Measurements from ENCODE around the gene EBPL. TPM values are rescaled to one million over a fixed set of nuclear protein-coding genes. Genes with fewer than 3 reads are reported as not detected.

EBPL gene
- total RNA-seq, 6 donors from 2014 or later: 26.2 to 82.3 (median 54.8) TPM

DNA sequence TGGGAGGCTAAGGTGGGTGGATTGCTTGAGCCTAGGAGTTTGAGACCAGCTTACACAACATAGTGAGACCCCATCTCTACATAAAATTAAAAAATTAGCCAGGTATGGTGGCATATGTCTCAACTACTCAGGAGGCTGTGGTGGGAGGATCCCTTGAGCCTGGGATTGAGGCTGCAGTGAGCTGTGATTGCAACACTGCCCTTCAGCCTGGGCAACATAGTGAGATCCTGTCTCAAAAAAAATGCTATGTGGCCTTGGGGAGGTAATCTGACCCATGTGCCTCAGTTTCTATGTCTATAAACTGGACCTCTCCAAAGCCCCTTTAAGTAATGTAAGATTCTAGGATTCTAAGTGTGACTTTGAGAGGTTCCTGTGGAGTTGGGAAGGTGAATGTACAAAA is 37.8 kb downstream of the EBPL start:
- TF ChIP-seq POLR2A (IDR thresholded peaks at IDR 0.05) (no peak), POLR2AphosphoS5 (IDR thresholded peaks at IDR 0.05) (no peak), EP300 (IDR thresholded peaks at IDR 0.05) (no peak)
- H3K4me1 ChIP-seq: no peaks in the 10 kb centered on the region
- no peaks in the 10 kb centered on the region for H3K36me3 ChIP-seq
- peak overlapping the region in 2 of 4 donors; percentile 6 to 29 for H3K27ac ChIP-seq
- no peaks in the 10 kb centered on the region for H3K9me3 ChIP-seq
- H3K27me3 ChIP-seq: no peaks in the 10 kb centered on the region
- ATAC-seq (ENCODE audit: low FRiP score in 2 of 2) (no peak), DNase-seq (no peak)
- no peak overlapping the region for H3K4me3 ChIP-seq

DNA sequence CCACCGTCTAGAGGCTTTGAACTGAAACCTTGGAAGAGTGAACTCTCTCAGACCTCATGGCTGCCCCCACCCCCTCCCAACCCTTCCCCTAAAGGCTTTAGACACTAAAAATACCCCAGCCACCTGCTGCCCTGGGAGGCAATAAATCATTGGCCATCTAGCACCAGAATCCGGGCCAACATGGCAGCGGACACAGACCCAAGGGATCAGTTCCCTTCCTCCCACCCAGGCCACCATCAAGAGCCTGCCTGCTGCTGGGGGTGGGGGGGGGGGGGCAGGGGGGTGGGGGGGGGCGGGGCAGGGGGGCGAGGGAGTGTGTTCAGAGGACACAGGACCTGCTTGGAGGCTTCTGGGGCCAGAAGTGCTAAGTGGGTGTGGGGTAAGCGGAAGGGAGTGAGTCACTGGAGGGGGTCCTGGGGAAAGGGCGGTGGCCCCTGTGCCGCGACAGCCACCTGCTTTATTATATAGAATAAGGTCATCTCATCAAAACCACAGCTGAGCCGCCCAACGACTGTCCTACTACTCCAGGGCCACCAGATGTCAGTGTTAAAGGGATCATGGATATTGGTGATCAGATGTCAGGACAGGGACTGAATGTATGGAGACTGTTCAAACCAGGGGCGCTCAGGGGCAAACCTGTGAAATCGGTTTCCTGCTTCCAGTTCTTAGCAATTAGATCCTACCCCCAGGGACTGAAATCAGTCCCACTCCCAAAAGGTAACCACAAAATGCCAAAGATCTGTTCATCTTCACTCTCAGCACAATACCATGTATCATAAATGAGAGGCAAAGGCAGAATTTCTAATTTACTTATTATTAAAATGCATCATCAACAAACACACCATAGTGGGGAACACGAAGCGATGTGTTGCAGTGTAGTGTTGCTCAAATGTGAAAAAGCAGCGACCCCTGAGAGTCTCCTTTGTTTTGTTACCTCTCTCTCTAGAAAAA is 38.7 kb downstream of the EBPL start:
- TF ChIP-seq, protein P1, sequence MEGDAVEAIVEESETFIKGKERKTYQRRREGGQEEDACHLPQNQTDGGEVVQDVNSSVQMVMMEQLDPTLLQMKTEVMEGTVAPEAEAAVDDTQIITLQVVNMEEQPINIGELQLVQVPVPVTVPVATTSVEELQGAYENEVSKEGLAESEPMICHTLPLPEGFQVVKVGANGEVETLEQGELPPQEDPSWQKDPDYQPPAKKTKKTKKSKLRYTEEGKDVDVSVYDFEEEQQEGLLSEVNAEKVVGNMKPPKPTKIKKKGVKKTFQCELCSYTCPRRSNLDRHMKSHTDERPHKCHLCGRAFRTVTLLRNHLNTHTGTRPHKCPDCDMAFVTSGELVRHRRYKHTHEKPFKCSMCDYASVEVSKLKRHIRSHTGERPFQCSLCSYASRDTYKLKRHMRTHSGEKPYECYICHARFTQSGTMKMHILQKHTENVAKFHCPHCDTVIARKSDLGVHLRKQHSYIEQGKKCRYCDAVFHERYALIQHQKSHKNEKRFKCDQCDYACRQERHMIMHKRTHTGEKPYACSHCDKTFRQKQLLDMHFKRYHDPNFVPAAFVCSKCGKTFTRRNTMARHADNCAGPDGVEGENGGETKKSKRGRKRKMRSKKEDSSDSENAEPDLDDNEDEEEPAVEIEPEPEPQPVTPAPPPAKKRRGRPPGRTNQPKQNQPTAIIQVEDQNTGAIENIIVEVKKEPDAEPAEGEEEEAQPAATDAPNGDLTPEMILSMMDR (IDR thresholded peaks at IDR 0.05): peak in 5 of 6 experiments; percentile 18 to 43 (median 26)
- TF ChIP-seq EP300 (IDR thresholded peaks at IDR 0.05): no peak
- 59 to 71% methylated on average over 11 to 15 of the region's 16 CpGs for WGBS, 2 donors
- Histone ChIP-seq H3K9me3 (no peaks in the 10 kb centered on the region), H3K4me1 (no peaks in the 10 kb centered on the region), H3K36me3 (no peaks in the 10 kb centered on the region), H3K4me3 (no peak overlapping the region), H3K27me3 (no peaks in the 10 kb centered on the region), H3K27ac (no peak overlapping the region)
- DNase-seq (no peak), ATAC-seq (ENCODE audit: low FRiP score in 2 of 2) (peak; percentile 41 to 74)

DNA sequence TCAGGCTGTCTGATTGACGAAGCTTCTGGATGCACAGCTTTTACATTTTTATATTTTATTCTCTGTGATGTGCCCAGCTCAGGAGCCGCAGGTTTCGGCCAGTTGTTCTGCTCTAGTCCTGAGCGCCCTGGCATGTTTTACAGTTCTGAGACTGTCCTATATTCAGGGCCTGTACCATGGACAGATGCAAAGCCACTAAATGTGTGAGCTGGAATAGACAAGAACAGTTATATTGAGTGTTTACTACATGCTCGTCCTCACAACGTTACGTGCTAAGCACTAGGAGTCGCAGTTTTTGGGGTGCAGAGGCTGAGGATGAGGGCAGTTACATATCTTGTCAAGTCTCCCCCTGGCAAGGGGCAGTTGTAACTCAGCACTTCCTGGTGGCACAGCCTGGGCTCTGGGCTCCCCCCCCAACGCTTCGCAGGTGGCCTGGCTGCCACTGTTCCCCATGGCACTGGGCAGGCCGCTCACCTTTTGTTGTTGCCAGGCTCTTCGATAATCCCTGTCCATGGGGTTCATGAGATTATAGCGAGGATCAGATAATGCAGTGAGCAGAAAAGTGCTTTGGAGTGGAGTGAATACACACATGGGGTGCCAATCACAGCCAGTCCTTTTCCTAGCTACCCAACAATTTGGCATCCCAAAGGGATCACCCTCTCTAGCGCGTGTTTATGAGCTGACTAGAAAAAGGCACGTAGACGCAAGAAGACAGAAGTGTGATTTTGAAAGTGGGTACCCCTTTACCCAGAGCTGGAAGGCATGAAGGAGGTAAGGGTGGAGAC is 39.5 kb downstream of the EBPL start:
- no peak overlapping the region for H3K4me3 ChIP-seq
- no peaks in the 10 kb centered on the region for H3K27me3 ChIP-seq
- 83 to 90% methylated on average over 16 to 17 of the region's 17 CpGs for WGBS, 2 donors
- DNase-seq: no peak
- no peaks in the 10 kb centered on the region for H3K4me1 ChIP-seq
- H3K9me3 ChIP-seq: no peaks in the 10 kb centered on the region
- ATAC-seq (ENCODE audit: low FRiP score in 2 of 2): peak in 1 of 2 donors; percentile 52
- H3K36me3 ChIP-seq: no peaks in the 10 kb centered on the region
- H3K27ac ChIP-seq: no peak overlapping the region
- TF ChIP-seq EP300 (IDR thresholded peaks at IDR 0.05): no peak
- no peak for TF ChIP-seq POLR2AphosphoS5 (IDR thresholded peaks at IDR 0.05)
- TF ChIP-seq POLR2A (IDR thresholded peaks at IDR 0.05): no peak
- TF ChIP-seq, protein P1 (IDR thresholded peaks at IDR 0.05): no peak

DNA sequence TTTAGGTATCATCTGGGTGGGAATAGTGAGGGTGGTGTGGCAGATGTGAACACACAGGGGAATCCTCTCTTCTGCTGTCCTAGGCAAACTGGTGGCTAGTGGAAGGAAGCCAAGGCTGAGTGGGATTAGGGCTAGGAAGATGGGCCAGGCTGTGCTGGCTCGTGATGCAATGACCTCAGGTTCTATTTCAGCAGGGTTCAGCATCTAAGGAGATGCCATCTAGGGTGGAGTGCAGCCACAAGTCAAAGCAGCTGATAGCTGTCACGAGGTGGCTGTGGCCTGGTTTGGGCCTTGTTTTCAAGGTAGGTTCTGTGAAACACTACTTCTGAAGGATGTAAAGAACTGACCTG is 41.3 kb downstream of the EBPL start:
- 67 to 90% methylated on average over 2 of the region's 2 CpGs for WGBS, 2 donors

More for the DNA sequence above, 41.3 kb downstream of the EBPL start:
- no peaks in the 10 kb centered on the region for H3K27me3 ChIP-seq
- H3K4me1 ChIP-seq: peaks cover 0 to 7% (median 2%) of the 10 kb centered on the region in 4 donors
- no peaks in the 10 kb centered on the region for H3K9me3 ChIP-seq
- no peak for DNase-seq
- no peak overlapping the region for H3K27ac ChIP-seq
- H3K36me3 ChIP-seq: no peaks in the 10 kb centered on the region
- H3K4me3 ChIP-seq: no peak overlapping the region
- no peak for ATAC-seq (ENCODE audit: low FRiP score in 2 of 2)
- TF ChIP-seq POLR2A (IDR thresholded peaks at IDR 0.05) (no peak), EP300 (IDR thresholded peaks at IDR 0.05) (no peak), POLR2AphosphoS5 (IDR thresholded peaks at IDR 0.05) (no peak)
- TF ChIP-seq, protein P1 (IDR thresholded peaks at IDR 0.05): no peak

Measured in upper lobe of left lung (tissue), 6 donors.